ENCODE results near the gene SLC25A13.

SLC25A13 gene

GRCh38 chr7:96331233-96331632 is 9.3 kb upstream of the SLC25A13 start:
- TF ChIP-seq ZFX (IDR thresholded peaks at IDR 0.05) (no peak), CTCF (conservative IDR thresholded peaks at IDR 0.05) (no peak)

GRCh38 chr7:96330193-96330592 is 8.3 kb upstream of the SLC25A13 start:
- TF ChIP-seq CTCF (conservative IDR thresholded peaks at IDR 0.05): no peak
- no peak for TF ChIP-seq ZFX (IDR thresholded peaks at IDR 0.05)
- no peak overlapping the region for H3K27ac ChIP-seq

More at GRCh38 chr7:96331233-96331632, 9.3 kb upstream of the SLC25A13 start:
- H3K27ac ChIP-seq: no peak overlapping the region

- TF ChIP-seq CTCF (conservative IDR thresholded peaks at IDR 0.05) (no peak), ZFX (IDR thresholded peaks at IDR 0.05) (no peak)
- no peak overlapping the region for H3K27ac ChIP-seq
Observed at GRCh38 chr7:96329241-96329640, 7.3 kb upstream of the SLC25A13 start.

- TF ChIP-seq ZFX (IDR thresholded peaks at IDR 0.05) (no peak), CTCF (conservative IDR thresholded peaks at IDR 0.05) (no peak)
- H3K27ac ChIP-seq: peak overlapping the region; percentile 20; the same call in 1 of the 2 replicates
Observed at GRCh38 chr7:96328016-96328415, 6.1 kb upstream of the SLC25A13 start.

- TF ChIP-seq CTCF (conservative IDR thresholded peaks at IDR 0.05) (no peak), ZFX (IDR thresholded peaks at IDR 0.05) (no peak)
- peak overlapping the region; percentile 20; the same call in 1 of the 2 replicates for H3K27ac ChIP-seq
Observed at GRCh38 chr7:96327429-96327828, 5.5 kb upstream of the SLC25A13 start.

- H3K27ac ChIP-seq: peak overlapping the region; percentile 20; the same call in 1 of the 2 replicates
Observed at GRCh38 chr7:96326752-96327151, 4.9 kb upstream of the SLC25A13 start.

- H3K27ac ChIP-seq: no peak overlapping the region
- TF ChIP-seq CTCF (conservative IDR thresholded peaks at IDR 0.05) (no peak), ZFX (IDR thresholded peaks at IDR 0.05) (no peak)
Observed at GRCh38 chr7:96322847-96323461, 1.1 kb upstream of the SLC25A13 start.

GRCh38 chr7:96322373-96322695 is 436 bp upstream of the SLC25A13 start:
- TF ChIP-seq ZFX (IDR thresholded peaks at IDR 0.05) (no peak), CTCF (conservative IDR thresholded peaks at IDR 0.05) (no peak)
- peak overlapping the region; percentile 99 for H3K27ac ChIP-seq
